HCT116 (cell line): ENCODE measurements around the gene CFAP298. TPM values are rescaled to one million over a fixed set of nuclear protein-coding genes. Genes with fewer than 3 reads are reported as not detected.

Experiments used
- ATAC-seq: fragments of 200-7000 bp; cut with Tn5 transposase; 2 replicates; pipeline ENCODE4 v1.9.1; 2020; ENCODE audit warnings: mild to moderate bottlenecking, moderate library complexity
- BruUV-seq: library from RNA; stranded (reverse); fragments of 400-500 nt; replicated peaks from 2 replicates; lab custom pipeline; 2021; lab: Mats Ljungman, UMichigan
- CTCF ChIA-PET: fragments of 300-600 bp; sonication (Branson Sonifier 250); formaldehyde crosslinking; loops from one replicate; lab custom pipeline; 2021; ENCODE audit warnings: antibody characterized with exemption; lab: Charles Lee
- POLR2A ChIA-PET: fragments of 300-600, 350-600 bp; sonication (Branson Sonifier 250); formaldehyde crosslinking; loops from one replicate; lab custom pipeline; 2021; ENCODE audit warnings: antibody characterized with exemption; lab: Charles Lee
- RAD21 ChIA-PET, 2 experiments: fragments of 300-600 bp; sonication (Branson Sonifier 250); formaldehyde crosslinking; loops; one replicate each; lab custom pipeline; 2023; ENCODE audit warnings: low total read pairs in 2 of 2; ENCODE audit not compliant: uncharacterized antibody in 2 of 2, unreplicated experiment in 2 of 2, low non-redundant PET in 1 of 2; lab: Charles Lee
- DNase-seq: peaks from one replicate; pipeline ENCODE4 v3.0.0-alpha.2; 2010; ENCODE audit warnings: low read depth, low spot score
- H2AFZ ChIP-seq: fragments of 200-600 bp; shearing (Covaris generic), sonication (generic); 2 replicates; pipeline ENCODE4 v1.6.1; 2017; ENCODE audit warnings: low read depth, mixed run types, mixed read lengths, antibody characterized with exemption, low read length; ENCODE audit not compliant: poor library complexity, severe bottlenecking
- H3K27ac ChIP-seq: 2 replicates; pipeline ENCODE4 v1.5.1; 2012; ENCODE audit warnings: low read depth, low read length
- H3K27me3 ChIP-seq: fragments of 200-600 bp; sonication (generic); 2 replicates; pipeline ENCODE4 v1.6.1; 2016; ENCODE audit warnings: mixed run types, low read length, mixed read lengths; ENCODE audit not compliant: insufficient read depth
- H3K36me3 ChIP-seq, 2 experiments: fragments of 200-500 bp in 1 of 2; fragments of 200-600 bp in 1 of 2; sonication (Bioruptor generic) in 1 of 2; sonication (generic) in 1 of 2; 2 replicates each; pipeline versions ENCODE4 v1.5.1 to v1.6.1; 2014 to 2016; ENCODE audit warnings: low read length in 2 of 2, inconsistent platforms in 1 of 2, mixed read lengths in 1 of 2, mixed run types in 1 of 2; ENCODE audit not compliant: insufficient read depth in 2 of 2, control insufficient read depth in 1 of 2
- H3K4me1 ChIP-seq, 2 experiments: fragments of 200-600 bp in 1 of 2; sonication (generic) in 1 of 2; 2 replicates each; pipeline versions ENCODE4 v1.5.1 to v1.6.1; 2012 to 2017; ENCODE audit warnings: low read length in 2 of 2, inconsistent platforms in 1 of 2, mild to moderate bottlenecking in 1 of 2, mixed read lengths in 1 of 2, mixed run types in 1 of 2, moderate library complexity in 1 of 2; ENCODE audit not compliant: insufficient read depth in 2 of 2, control insufficient read depth in 1 of 2
- H3K4me2 ChIP-seq: fragments of 200-600 bp; sonication (generic); 2 replicates; pipeline ENCODE4 v1.6.1; 2017; ENCODE audit warnings: mixed run types, low read length, mixed read lengths
- H3K4me3 ChIP-seq, 2 experiments: fragments of 200-600 bp in 1 of 2; sonication (generic) in 1 of 2; replicated peaks in 1 of 2; 2 replicates each; pipeline ENCODE4 v1.5.1; 2011 to 2016; ENCODE audit warnings: low read length in 2 of 2, control low read depth in 1 of 2, low read depth in 1 of 2, mild to moderate bottlenecking in 1 of 2, mixed read lengths in 1 of 2, mixed run types in 1 of 2
- H3K79me2 ChIP-seq: fragments of 200-600 bp; sonication (generic); 2 replicates; pipeline ENCODE4 v1.6.1; 2017; ENCODE audit warnings: mild to moderate bottlenecking, mixed run types, low read length, moderate library complexity, mixed read lengths; ENCODE audit not compliant: insufficient read depth
- H3K9ac ChIP-seq: fragments of 200-600 bp; sonication (generic); 2 replicates; pipeline ENCODE4 v1.6.1; 2016; ENCODE audit warnings: low read length, mixed read lengths
- H3K9me2 ChIP-seq: fragments of 200-600 bp; sonication (generic), shearing (Covaris generic); 2 replicates; pipeline ENCODE4 v1.6.1; 2017; ENCODE audit warnings: mixed run types, mild to moderate bottlenecking, moderate library complexity; ENCODE audit not compliant: insufficient read depth
- H3K9me3 ChIP-seq, 2 experiments: fragments of 200-500 bp in 1 of 2; fragments of 200-600 bp in 1 of 2; sonication (Bioruptor generic) in 1 of 2; sonication (generic) in 1 of 2; 2 replicates each; pipeline ENCODE4 v1.6.1; 2014 to 2017; ENCODE audit warnings: low read length in 2 of 2, mixed read lengths in 2 of 2, inconsistent platforms in 1 of 2, low read depth in 1 of 2, mild to moderate bottlenecking in 1 of 2, mixed run types in 1 of 2, moderate library complexity in 1 of 2; ENCODE audit not compliant: control insufficient read depth in 1 of 2, insufficient read depth in 1 of 2
- H4K20me1 ChIP-seq: fragments of 200-600 bp; sonication (generic), shearing (Covaris generic); 2 replicates; pipeline ENCODE4 v1.6.1; 2017; ENCODE audit warnings: mixed run types, mild to moderate bottlenecking, moderate library complexity; ENCODE audit not compliant: insufficient read depth
- CEBPB ChIP-seq: IDR thresholded peaks from 2 replicates; pipeline ENCODE4 v1.6.1; 2012; ENCODE audit warnings: low read depth
- CTCF ChIP-seq, 3 experiments: fragments of 200-600 bp in 1 of 3; sonication (generic) in 1 of 3; IDR thresholded peaks in 2 of 3; conservative IDR thresholded peaks in 1 of 3; 2 replicates each; pipeline ENCODE4 v1.5.1; 2012 to 2017; ENCODE audit warnings: low read depth in 2 of 3, low read length in 2 of 3, antibody characterized with exemption in 1 of 3, borderline replicate concordance in 1 of 3, control low read depth in 1 of 3, mild to moderate bottlenecking in 1 of 3, mixed read lengths in 1 of 3, mixed run types in 1 of 3, moderate library complexity in 1 of 3; ENCODE audit not compliant: insufficient read depth in 1 of 3
- EGR1 ChIP-seq: IDR thresholded peaks from 2 replicates; pipeline ENCODE4 v1.6.1; 2012; ENCODE audit warnings: low read depth
- ELF1 ChIP-seq: IDR thresholded peaks from 2 replicates; pipeline ENCODE4 v1.6.1; 2012; ENCODE audit warnings: low read depth, borderline replicate concordance
- EZH2 ChIP-seq: fragments of 200-600 bp; sonication (generic); IDR thresholded peaks from 2 replicates; pipeline ENCODE4 v1.6.1; 2017; ENCODE audit warnings: antibody characterized with exemption, mixed run types
- EZH2phosphoT487 ChIP-seq: fragments of 200-600 bp; IDR thresholded peaks from 2 replicates; pipeline ENCODE4 v1.6.1; 2018; ENCODE audit warnings: antibody characterized with exemption, borderline replicate concordance
- JUND ChIP-seq: IDR thresholded peaks from 2 replicates; pipeline ENCODE4 v1.6.1; 2012
- REST ChIP-seq: IDR thresholded peaks from 2 replicates; pipeline ENCODE4 v1.6.1; 2012; ENCODE audit warnings: low read depth
- SIN3A ChIP-seq: IDR thresholded peaks from 2 replicates; pipeline ENCODE4 v1.6.1; 2012; ENCODE audit warnings: low read depth
- SP1 ChIP-seq: IDR thresholded peaks from 2 replicates; pipeline ENCODE4 v1.6.1; 2012; ENCODE audit warnings: low read depth
- ZFX ChIP-seq: fragments of 450-650 bp; IDR thresholded peaks from 2 replicates; pipeline ENCODE4 v1.6.1; 2017
- intact Hi-C: fragments of 100-400 bp; cut with micrococcal nuclease; formaldehyde crosslinking; loops from 2 replicates; pipeline ENCODE4 v1.10.0; 2022
- total RNA-seq: library from RNA; stranded (reverse); gene quantifications from one replicate; pipeline ENCODE4 v1.2.1, GENCODE V29; 2021; ENCODE audit not compliant: unreplicated experiment

CFAP298 gene
- total RNA-seq, 1 experiment from 2014 or later = 58.2 TPM

GRCh38 chr21:32565856-32566465 lies 46.2 kb downstream of the CFAP298 start:
- no peaks in the 10 kb centered on the region for H3K27me3 ChIP-seq
- H2AFZ ChIP-seq = no peak overlapping the region
- RAD21 ChIA-PET = no interaction called here
- H3K9me2 ChIP-seq = no peaks in the 10 kb centered on the region
- intact Hi-C loops = no loop called here
- H3K79me2 ChIP-seq = no peaks in the 10 kb centered on the region
- CTCF ChIA-PET = no interaction called here
- peaks cover 10 to 18% of the 10 kb centered on the region in 2 experiments; a peak in 3 of 4 replicates for H3K4me1 ChIP-seq
- H3K9ac ChIP-seq = no peak overlapping the region
- H3K36me3 ChIP-seq = no peaks in the 10 kb centered on the region
- no peaks in the 10 kb centered on the region for H4K20me1 ChIP-seq
- H3K4me2 ChIP-seq = no peak overlapping the region
- no peak overlapping the region for H3K27ac ChIP-seq
- BruUV-seq = no TSS peak
- DNase-seq (no peak), ATAC-seq (no peak)
- POLR2A ChIA-PET = no interaction called here
- no peak overlapping the region for H3K4me3 ChIP-seq
- H3K9me3 ChIP-seq = no peaks in the 10 kb centered on the region; a peak in 1 of 4 replicates
- TF ChIP-seq REST (no peak), EZH2phosphoT487 (no peak), ZFX (no peak), CEBPB (no peak), SP1 (no peak), CTCF (IDR thresholded peaks at IDR 0.05 in 2 of 3, conservative IDR thresholded peaks at IDR 0.05 in 1 of 3; ENCODE audit: borderline replicate concordance in 1 of 3, insufficient read depth in 1 of 3, low read depth in 2 of 3, low read length in 2 of 3) (no peak), JUND (no peak), EGR1 (no peak), ELF1 (no peak), EZH2 (no peak), SIN3A (no peak)
